ENCODE measurements around the gene NLRC3.

GRCh38 chr16:3549906-3550305 lies 27.3 kb downstream of the NLRC3 start:
- TF ChIP-seq, protein P1, sequence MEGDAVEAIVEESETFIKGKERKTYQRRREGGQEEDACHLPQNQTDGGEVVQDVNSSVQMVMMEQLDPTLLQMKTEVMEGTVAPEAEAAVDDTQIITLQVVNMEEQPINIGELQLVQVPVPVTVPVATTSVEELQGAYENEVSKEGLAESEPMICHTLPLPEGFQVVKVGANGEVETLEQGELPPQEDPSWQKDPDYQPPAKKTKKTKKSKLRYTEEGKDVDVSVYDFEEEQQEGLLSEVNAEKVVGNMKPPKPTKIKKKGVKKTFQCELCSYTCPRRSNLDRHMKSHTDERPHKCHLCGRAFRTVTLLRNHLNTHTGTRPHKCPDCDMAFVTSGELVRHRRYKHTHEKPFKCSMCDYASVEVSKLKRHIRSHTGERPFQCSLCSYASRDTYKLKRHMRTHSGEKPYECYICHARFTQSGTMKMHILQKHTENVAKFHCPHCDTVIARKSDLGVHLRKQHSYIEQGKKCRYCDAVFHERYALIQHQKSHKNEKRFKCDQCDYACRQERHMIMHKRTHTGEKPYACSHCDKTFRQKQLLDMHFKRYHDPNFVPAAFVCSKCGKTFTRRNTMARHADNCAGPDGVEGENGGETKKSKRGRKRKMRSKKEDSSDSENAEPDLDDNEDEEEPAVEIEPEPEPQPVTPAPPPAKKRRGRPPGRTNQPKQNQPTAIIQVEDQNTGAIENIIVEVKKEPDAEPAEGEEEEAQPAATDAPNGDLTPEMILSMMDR (conservative IDR thresholded peaks at IDR 0.05; ENCODE audit: low read depth, low read length) = no peak
- TF ChIP-seq EZH2 (IDR thresholded peaks at IDR 0.05; ENCODE audit: borderline replicate concordance, low read depth, low read length, poor library complexity, severe bottlenecking) = no peak
